Vagina (tissue), 2 donors: ENCODE measurements around the gene OR10J4. TPM values are rescaled to one million over a fixed set of nuclear protein-coding genes. Genes with fewer than 3 reads are reported as not detected.

Source experiments
- DNase-seq, 2 donors: peaks; one replicate each; pipeline ENCODE4 v3.0.0-alpha.2; 2017; ENCODE audit errors: extremely low spot score in 2 of 2
- H3K27ac ChIP-seq: fragments of 200-600 bp; sonication (generic); one replicate; pipeline ENCODE4 v1.5.1; 2019
- H3K27me3 ChIP-seq: fragments of 200-600 bp; sonication (generic); one replicate; pipeline ENCODE4 v1.5.1; 2019
- H3K36me3 ChIP-seq, 2 donors: fragments of 200-600 bp; sonication (generic); one replicate each; pipeline ENCODE4 v1.5.1; 2017 to 2019
- H3K4me1 ChIP-seq: fragments of 200-600 bp; sonication (generic); one replicate; pipeline ENCODE4 v1.5.1; 2019
- H3K4me3 ChIP-seq, 2 donors: fragments of 200-600 bp; sonication (generic); 1 replicate in 1 of 2; 2 replicates in 1 of 2; pipeline ENCODE4 v1.5.1; 2016 to 2019
- H3K9me3 ChIP-seq: fragments of 200-600 bp; sonication (generic); one replicate; pipeline ENCODE4 v1.5.1; 2019
- POLR2A ChIP-seq, 2 donors: fragments of 450-650 bp; IDR thresholded peaks; one replicate each; pipeline ENCODE4 v1.6.1; 2017; ENCODE audit warnings: antibody characterized with exemption in 2 of 2, mild to moderate bottlenecking in 2 of 2, moderate library complexity in 2 of 2
- POLR2AphosphoS5 ChIP-seq, 2 donors: sonication (generic); formaldehyde crosslinking; IDR thresholded peaks; one replicate each; pipeline ENCODE4 v1.9.0; 2017; ENCODE audit warnings: antibody characterized with exemption in 2 of 2, mild to moderate bottlenecking in 2 of 2, low read depth in 1 of 2; ENCODE audit not compliant: insufficient read depth in 1 of 2
- intact Hi-C: fragments of 100-400 bp; cut with DNase I; formaldehyde crosslinking; loops from one replicate; pipeline ENCODE4 v1.15.1; 2023
- total RNA-seq: library from RNA; depleted of rRNA; stranded (reverse); fragments of >200 nt; gene quantifications from one replicate; pipeline ENCODE4 v1.2.3, GENCODE V29; 2016
- TF ChIP-seq, protein P1 (sequence below), 3 experiments: fragments of 450-650 bp in 2 of 3; fragments of 200-600 bp in 1 of 3; sonication (generic) in 1 of 3; IDR thresholded peaks; one replicate each; pipeline ENCODE4 v1.5.1; 2017 to 2019; ENCODE audit warnings: antibody characterized with exemption in 3 of 3, mild to moderate bottlenecking in 2 of 3, moderate library complexity in 2 of 3

Gene OR10J4
- total RNA-seq, 1 donor from 2014 or later: not detected

- intact Hi-C loops: no loop called here
- TF ChIP-seq POLR2AphosphoS5 (IDR thresholded peaks at IDR 0.05; ENCODE audit: insufficient read depth in 1 of 2, low read depth in 1 of 2) (no peak), POLR2A (IDR thresholded peaks at IDR 0.05) (no peak)
- TF ChIP-seq, protein P1, sequence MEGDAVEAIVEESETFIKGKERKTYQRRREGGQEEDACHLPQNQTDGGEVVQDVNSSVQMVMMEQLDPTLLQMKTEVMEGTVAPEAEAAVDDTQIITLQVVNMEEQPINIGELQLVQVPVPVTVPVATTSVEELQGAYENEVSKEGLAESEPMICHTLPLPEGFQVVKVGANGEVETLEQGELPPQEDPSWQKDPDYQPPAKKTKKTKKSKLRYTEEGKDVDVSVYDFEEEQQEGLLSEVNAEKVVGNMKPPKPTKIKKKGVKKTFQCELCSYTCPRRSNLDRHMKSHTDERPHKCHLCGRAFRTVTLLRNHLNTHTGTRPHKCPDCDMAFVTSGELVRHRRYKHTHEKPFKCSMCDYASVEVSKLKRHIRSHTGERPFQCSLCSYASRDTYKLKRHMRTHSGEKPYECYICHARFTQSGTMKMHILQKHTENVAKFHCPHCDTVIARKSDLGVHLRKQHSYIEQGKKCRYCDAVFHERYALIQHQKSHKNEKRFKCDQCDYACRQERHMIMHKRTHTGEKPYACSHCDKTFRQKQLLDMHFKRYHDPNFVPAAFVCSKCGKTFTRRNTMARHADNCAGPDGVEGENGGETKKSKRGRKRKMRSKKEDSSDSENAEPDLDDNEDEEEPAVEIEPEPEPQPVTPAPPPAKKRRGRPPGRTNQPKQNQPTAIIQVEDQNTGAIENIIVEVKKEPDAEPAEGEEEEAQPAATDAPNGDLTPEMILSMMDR (IDR thresholded peaks at IDR 0.05): no peak
- H3K36me3 ChIP-seq: no peaks in the 10 kb centered on the region
- H3K27ac ChIP-seq: no peak overlapping the region
- H3K4me3 ChIP-seq: no peak overlapping the region
- H3K9me3 ChIP-seq: no peaks in the 10 kb centered on the region
- H3K4me1 ChIP-seq: no peaks in the 10 kb centered on the region
- DNase-seq: no peak
- no peaks in the 10 kb centered on the region for H3K27me3 ChIP-seq
Observed at GRCh38 chr1:159474926-159475325, 42.9 kb downstream of the OR10J4 start.

Other genes starting within 250 kb of the OR10J4 start
- gene ACKR1, start 227.3 kb upstream of the OR10J4 start, total RNA-seq: 102 TPM
- 3.2 TPM for gene FCER1A, start 129.9 kb upstream of the OR10J4 start, total RNA-seq
- gene OR10J1, start 7.5 kb downstream of the OR10J4 start, total RNA-seq: not detected
- not detected for gene OR10J5, start 103.8 kb downstream of the OR10J4 start, total RNA-seq
- not detected for gene APCS, start 155.6 kb downstream of the OR10J4 start, total RNA-seq